Measurements from ENCODE around the gene SYT17.
A peak's percentile ranks its signal among the peaks of the same experiment; 100 is the strongest.

The SYT17 gene

GRCh38 chr16:19135896-19136438 lies 32.1 kb upstream of the SYT17 start (continued):
- TF ChIP-seq ZNF341 (tag by site-specific recombination; IDR thresholded peaks at IDR 0.05; ENCODE audit: low read depth) (peak; percentile 43), ZNF248 (tag by site-specific recombination; IDR thresholded peaks at IDR 0.05) (no peak), BCL11A (tag by site-specific recombination; IDR thresholded peaks at IDR 0.05; ENCODE audit: low read depth) (0 out of 2 replicates have a peak, but pooled peaks have one; percentile 31), ZNF311 (tag by site-specific recombination; IDR thresholded peaks at IDR 0.05; ENCODE audit: borderline replicate concordance) (no peak), ZNF600 (tag by site-specific recombination; IDR thresholded peaks at IDR 0.05) (peak; percentile 69; the same call in 1 of the 2 replicates), FEZF1 (tag by site-specific recombination; IDR thresholded peaks at IDR 0.05) (0 out of 2 replicates have a peak, but pooled peaks have one; percentile 19), ZNF18 (tag by site-specific recombination; IDR thresholded peaks at IDR 0.05) (no peak), GLIS2 (tag by site-specific recombination; IDR thresholded peaks at IDR 0.05) (peak; percentile 61), AEBP2 (tag by site-specific recombination; IDR thresholded peaks at IDR 0.05; ENCODE audit: borderline replicate concordance) (no peak), ZNF398 (tag by site-specific recombination; IDR thresholded peaks at IDR 0.05) (peak; percentile 88), KLF16 (tag by site-specific recombination; IDR thresholded peaks at IDR 0.05) (peak; percentile 86), KLF1 (tag by site-specific recombination; IDR thresholded peaks at IDR 0.05) (peak; percentile 97), ZNF639 (tag by site-specific recombination; IDR thresholded peaks at IDR 0.05) (0 out of 2 replicates have a peak, but pooled peaks have one; percentile 19), ZBTB17 (tag by site-specific recombination; IDR thresholded peaks at IDR 0.05) (peak; percentile 90), PRDM1 (tag by site-specific recombination; IDR thresholded peaks at IDR 0.05) (no peak), ZNF292 (tag by site-specific recombination; IDR thresholded peaks at IDR 0.05; ENCODE audit: borderline replicate concordance, low read depth) (no peak), PRDM10 (tag by site-specific recombination; IDR thresholded peaks at IDR 0.05) (peak; percentile 62), OSR2 (tag by site-specific recombination; IDR thresholded peaks at IDR 0.05) (peak; percentile 96), SCRT2 (tag by site-specific recombination; IDR thresholded peaks at IDR 0.05) (peak; percentile 76), PATZ1 (tag by site-specific recombination; IDR thresholded peaks at IDR 0.05) (peak; percentile 91), HOXC10 (CRISPR knock-in tag; IDR thresholded peaks at IDR 0.05) (no peak), ZSCAN5A (tag by site-specific recombination; IDR thresholded peaks at IDR 0.05) (peak; percentile 43; the same call in 1 of the 2 replicates), PRDM4 (tag by site-specific recombination; IDR thresholded peaks at IDR 0.05) (0 out of 2 replicates have a peak, but pooled peaks have one; percentile 24)
